K562 (cell line): ENCODE results near the gene STK32C. TPM values are rescaled to one million over a fixed set of nuclear protein-coding genes. Genes with fewer than 3 reads are reported as not detected.

Source experiments
- CEBPB ChIP-seq: fragments of 450-650 bp; IDR thresholded peaks from 2 replicates; pipeline ENCODE4 v1.6.1; 2016; ENCODE audit warnings: missing genetic modification characterization, missing compliant biosample characterization
- HES1 ChIP-seq: fragments of 450-650 bp; IDR thresholded peaks from 2 replicates; pipeline ENCODE4 v1.6.1; 2016; ENCODE audit warnings: low read depth, mild to moderate bottlenecking, moderate library complexity
- PRMT5 ChIP-seq: sonication (generic); formaldehyde crosslinking; IDR thresholded peaks from 2 replicates; pipeline ENCODE4 v1.5.0; 2020; ENCODE audit warnings: missing genetic modification reagents
- RNF219 ChIP-seq: fragments of 250-450 bp; sonication (Bioruptor Pico); IDR thresholded peaks from 2 replicates; pipeline ENCODE4 v1.5.0; 2022; ENCODE audit warnings: mild to moderate bottlenecking
- SMARCC2 ChIP-seq: fragments of 450-650 bp; IDR thresholded peaks from 2 replicates; pipeline ENCODE4 v1.6.1; 2017; ENCODE audit warnings: antibody characterized with exemption, moderate library complexity, mild to moderate bottlenecking, low read depth
- SOX6 ChIP-seq: fragments of 450-650 bp; IDR thresholded peaks from 2 replicates; pipeline ENCODE4 v1.6.1; 2014; ENCODE audit warnings: mild to moderate bottlenecking
- ZNF695 ChIP-seq: fragments of 450-650 bp; formaldehyde crosslinking; IDR thresholded peaks from 2 replicates; pipeline ENCODE4 v1.4.0; 2020; ENCODE audit warnings: mild to moderate bottlenecking, moderate library complexity
- polyA plus RNA-seq, 8 experiments: library from polyadenylated mRNA; depleted of rRNA in 4 of 8; stranded (reverse) in 5 of 8; unstranded in 3 of 8; fragments of >200 nt; fragmentation: Nextera tagmentation in 2 of 8; fragmentation: Illumina TruSeq in 1 of 8; extraction: Ambion mirVana in 2 of 8; extraction: Trizol in 1 of 8; gene quantifications; 2 replicates each; pipeline versions ENCODE4 v1.2.1 to v1.2.3, GENCODE V29; 2011 to 2014; ENCODE audit warnings: inconsistent platforms in 1 of 8, missing spikeins in 1 of 8
- total RNA-seq, 7 experiments: library from RNA; depleted of rRNA in 6 of 7; stranded (reverse); fragments of >200 nt in 6 of 7; fragmentation: Illumina TruSeq in 2 of 7; extraction: Trizol in 2 of 7; gene quantifications; 2 replicates each; pipeline versions ENCODE4 v1.2.1 to v1.2.3, GENCODE V29; 2011 to 2021; ENCODE audit warnings: low replicate concordance in 1 of 7
- TF ChIP-seq, protein P1 (sequence below): fragments of 250-450 bp; sonication (Bioruptor Pico); IDR thresholded peaks from 2 replicates; pipeline ENCODE4 v1.5.0; 2020; ENCODE audit warnings: mild to moderate bottlenecking

STK32C gene
- total and polyA plus RNA-seq, 9 of the 15 experiments (the other 6 are each of a cell fraction or from before 2014, with no cell fraction given) = 1.5 to 20.9 (median 6.5) TPM

DNA sequence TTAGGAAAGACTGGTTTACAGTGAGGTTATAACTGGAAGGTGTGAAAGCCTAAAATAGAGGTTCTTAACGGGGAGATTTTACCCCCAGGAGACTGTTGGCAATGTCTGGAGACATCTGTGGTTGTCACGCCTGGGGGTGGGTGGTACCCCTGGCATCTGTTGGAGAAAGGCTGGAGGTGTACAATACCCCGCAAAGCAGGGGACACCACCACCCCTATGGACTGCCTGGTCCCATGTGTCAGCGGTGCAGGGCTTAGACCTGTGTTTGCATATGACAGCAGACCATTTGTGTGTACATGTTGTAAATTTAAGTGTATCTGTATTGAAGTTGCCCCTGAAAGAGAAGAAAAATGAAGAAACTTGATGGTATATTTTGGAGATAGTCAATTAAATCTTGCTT, 34.0 kb upstream of the STK32C start (continued):
- TF ChIP-seq SMARCC2 = no peak
- no peak for TF ChIP-seq PRMT5 (CRISPR knock-in tag)
- no peak for TF ChIP-seq RNF219 (CRISPR knock-in tag)
- no peak for TF ChIP-seq ZNF695 (CRISPR knock-in tag)
- TF ChIP-seq CEBPB (tag) = no peak
- TF ChIP-seq SOX6 = no peak
- no peak for TF ChIP-seq HES1
- TF ChIP-seq, protein P1, sequence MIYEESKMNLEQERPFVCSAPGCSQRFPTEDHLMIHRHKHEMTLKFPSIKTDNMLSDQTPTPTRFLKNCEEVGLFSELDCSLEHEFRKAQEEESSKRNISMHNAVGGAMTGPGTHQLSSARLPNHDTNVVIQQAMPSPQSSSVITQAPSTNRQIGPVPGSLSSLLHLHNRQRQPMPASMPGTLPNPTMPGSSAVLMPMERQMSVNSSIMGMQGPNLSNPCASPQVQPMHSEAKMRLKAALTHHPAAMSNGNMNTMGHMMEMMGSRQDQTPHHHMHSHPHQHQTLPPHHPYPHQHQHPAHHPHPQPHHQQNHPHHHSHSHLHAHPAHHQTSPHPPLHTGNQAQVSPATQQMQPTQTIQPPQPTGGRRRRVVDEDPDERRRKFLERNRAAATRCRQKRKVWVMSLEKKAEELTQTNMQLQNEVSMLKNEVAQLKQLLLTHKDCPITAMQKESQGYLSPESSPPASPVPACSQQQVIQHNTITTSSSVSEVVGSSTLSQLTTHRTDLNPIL (CRISPR knock-in tag) = no peak
